Sigmoid colon (tissue), 7 donors: ENCODE data around the gene NAGLU. TPM values are rescaled to one million over a fixed set of nuclear protein-coding genes. Genes with fewer than 3 reads are reported as not detected.
A peak's percentile ranks its signal among the peaks of the same experiment; 100 is the strongest.
"Not testable (repeated sequence)": the region's sequence is repeated elsewhere in the genome, so short reads cannot be mapped to it uniquely, and the experiment has no call there.

Experiments used
- DNase-seq: peaks from one replicate; pipeline ENCODE4 v3.0.0-alpha.2; 2019
- H3K27ac ChIP-seq, 4 donors: fragments of 200-600 bp; sonication (generic); one replicate each; pipeline ENCODE4 v1.5.1; 2016 to 2019; ENCODE audit warnings: mild to moderate bottlenecking in 1 of 4
- H3K27me3 ChIP-seq, 3 donors: fragments of 200-600 bp; sonication (generic); one replicate each; pipeline ENCODE4 v1.5.1; 2019; ENCODE audit warnings: mild to moderate bottlenecking in 1 of 3
- H3K36me3 ChIP-seq, 4 donors: fragments of 200-600 bp; sonication (generic); one replicate each; pipeline ENCODE4 v1.5.1; 2016 to 2019
- H3K4me1 ChIP-seq, 4 donors: fragments of 200-600 bp; sonication (generic); one replicate each; pipeline ENCODE4 v1.5.1; 2017 to 2019
- H3K4me3 ChIP-seq, 4 donors: fragments of 200-600 bp; sonication (generic); one replicate each; pipeline ENCODE4 v1.5.1; 2017 to 2019; ENCODE audit warnings: mild to moderate bottlenecking in 2 of 4, moderate library complexity in 1 of 4
- H3K9me3 ChIP-seq, 4 donors: fragments of 200-600 bp in 3 of 4; sonication (generic) in 3 of 4; one replicate each; pipeline versions ENCODE4 v1.5.1 to v1.6.1; 2013 to 2019
- EP300 ChIP-seq, 4 donors: sonication (generic); formaldehyde crosslinking; IDR thresholded peaks; one replicate each; pipeline ENCODE4 v1.6.1; 2017; ENCODE audit warnings: antibody characterized with exemption in 4 of 4
- POLR2A ChIP-seq, 2 donors: fragments of 450-650 bp; IDR thresholded peaks; one replicate each; pipeline ENCODE4 v1.6.1; 2016; ENCODE audit warnings: antibody characterized with exemption in 2 of 2, mild to moderate bottlenecking in 2 of 2, moderate library complexity in 2 of 2
- POLR2AphosphoS5 ChIP-seq, 4 donors: sonication (generic); formaldehyde crosslinking; IDR thresholded peaks; one replicate each; pipeline ENCODE4 v1.6.1; 2017; ENCODE audit warnings: antibody characterized with exemption in 4 of 4
- WGBS, 2 donors: extraction: QIAGEN DNeasy Blood & Tissue Kit; methylation state at CpG; one replicate each; pipeline ENCODE4 v1.1.7; 2013; 5-methylcytosine and 5-hydroxymethylcytosine counted together
- intact Hi-C: fragments of 100-400 bp; cut with DNase I; formaldehyde crosslinking; loops from one replicate; pipeline ENCODE4 v1.15.1; 2023
- polyA plus RNA-seq, 3 donors: library from polyadenylated mRNA; stranded (reverse); fragments of 200-250 nt; gene quantifications; one replicate each; pipeline ENCODE4 v1.2.3, GENCODE V29; 2013
- total RNA-seq, 4 donors: library from RNA; depleted of rRNA; stranded (reverse); fragments of >200 nt; gene quantifications; one replicate each; pipeline ENCODE4 v1.1.0, GENCODE V29; 2016
- TF ChIP-seq, protein P1 (sequence below), 4 experiments: fragments of 450-650 bp in 3 of 4; fragments of 200-600 bp in 1 of 4; IDR thresholded peaks; one replicate each; pipeline ENCODE4 v1.5.1; 2016 to 2019; ENCODE audit warnings: antibody characterized with exemption in 4 of 4, mild to moderate bottlenecking in 3 of 4, moderate library complexity in 2 of 4
- donor health status: healthy with polysubstance abuse.
- donor health status: Bipolar disorder and iron deficiency.
- donor health status: healthy.

Gene NAGLU
- total and polyA plus RNA-seq, 7 donors, result 9.7 to 52.6 (median 35.2) TPM

- TF ChIP-seq, protein P1, sequence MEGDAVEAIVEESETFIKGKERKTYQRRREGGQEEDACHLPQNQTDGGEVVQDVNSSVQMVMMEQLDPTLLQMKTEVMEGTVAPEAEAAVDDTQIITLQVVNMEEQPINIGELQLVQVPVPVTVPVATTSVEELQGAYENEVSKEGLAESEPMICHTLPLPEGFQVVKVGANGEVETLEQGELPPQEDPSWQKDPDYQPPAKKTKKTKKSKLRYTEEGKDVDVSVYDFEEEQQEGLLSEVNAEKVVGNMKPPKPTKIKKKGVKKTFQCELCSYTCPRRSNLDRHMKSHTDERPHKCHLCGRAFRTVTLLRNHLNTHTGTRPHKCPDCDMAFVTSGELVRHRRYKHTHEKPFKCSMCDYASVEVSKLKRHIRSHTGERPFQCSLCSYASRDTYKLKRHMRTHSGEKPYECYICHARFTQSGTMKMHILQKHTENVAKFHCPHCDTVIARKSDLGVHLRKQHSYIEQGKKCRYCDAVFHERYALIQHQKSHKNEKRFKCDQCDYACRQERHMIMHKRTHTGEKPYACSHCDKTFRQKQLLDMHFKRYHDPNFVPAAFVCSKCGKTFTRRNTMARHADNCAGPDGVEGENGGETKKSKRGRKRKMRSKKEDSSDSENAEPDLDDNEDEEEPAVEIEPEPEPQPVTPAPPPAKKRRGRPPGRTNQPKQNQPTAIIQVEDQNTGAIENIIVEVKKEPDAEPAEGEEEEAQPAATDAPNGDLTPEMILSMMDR (IDR thresholded peaks at IDR 0.05), result no peak
- no peak for TF ChIP-seq POLR2A (IDR thresholded peaks at IDR 0.05)
- no peak for TF ChIP-seq POLR2AphosphoS5 (IDR thresholded peaks at IDR 0.05)
- TF ChIP-seq EP300 (IDR thresholded peaks at IDR 0.05), result no peak
- WGBS, 2 donors, result 88 to 90% methylated on average over 45 of the region's 45 CpGs
- no peak for DNase-seq
- H3K4me1 ChIP-seq, result peaks cover 0 to 37% (median 30%) of the 10 kb centered on the region in 4 donors
- peak overlapping the region in 3 of 4 donors; percentile 75 to 81 (median 77) for H3K4me3 ChIP-seq
- H3K36me3 ChIP-seq, result peaks cover 0 to 5% (median 0%) of the 10 kb centered on the region in 4 donors
- peaks cover 0 to 3% (median 0%) of the 10 kb centered on the region in 3 donors for H3K27me3 ChIP-seq
- H3K27ac ChIP-seq, result peak overlapping the region in 2 of 4 donors; percentile 84 to 87
- no peaks in the 10 kb centered on the region for H3K9me3 ChIP-seq
- intact Hi-C loops, result no loop called here
Measured at GRCh38 chr17:42553161-42553818, 17.2 kb downstream of the NAGLU start.

- Histone ChIP-seq H3K4me3 (peak overlapping the region; percentile 65 to 81 (median 76)), H3K27ac (peak overlapping the region; percentile 84 to 87 (median 84)), H3K4me1 (peaks cover 0 to 31% (median 28%) of the 10 kb centered on the region in 4 donors), H3K27me3 (no peaks in the 10 kb centered on the region), H3K9me3 (no peaks in the 10 kb centered on the region), H3K36me3 (peaks cover 0 to 5% (median 0%) of the 10 kb centered on the region in 4 donors)
- TF ChIP-seq POLR2A (IDR thresholded peaks at IDR 0.05) (no peak), POLR2AphosphoS5 (IDR thresholded peaks at IDR 0.05) (no peak), EP300 (IDR thresholded peaks at IDR 0.05) (no peak)
- TF ChIP-seq, protein P1 (IDR thresholded peaks at IDR 0.05), result no peak
- WGBS, 2 donors, result 41 to 61% methylated on average over 16 of the region's 16 CpGs
- intact Hi-C loops, result no loop called here
- no peak for DNase-seq
Measured at GRCh38 chr17:42553866-42554249, 17.8 kb downstream of the NAGLU start.

DNA sequence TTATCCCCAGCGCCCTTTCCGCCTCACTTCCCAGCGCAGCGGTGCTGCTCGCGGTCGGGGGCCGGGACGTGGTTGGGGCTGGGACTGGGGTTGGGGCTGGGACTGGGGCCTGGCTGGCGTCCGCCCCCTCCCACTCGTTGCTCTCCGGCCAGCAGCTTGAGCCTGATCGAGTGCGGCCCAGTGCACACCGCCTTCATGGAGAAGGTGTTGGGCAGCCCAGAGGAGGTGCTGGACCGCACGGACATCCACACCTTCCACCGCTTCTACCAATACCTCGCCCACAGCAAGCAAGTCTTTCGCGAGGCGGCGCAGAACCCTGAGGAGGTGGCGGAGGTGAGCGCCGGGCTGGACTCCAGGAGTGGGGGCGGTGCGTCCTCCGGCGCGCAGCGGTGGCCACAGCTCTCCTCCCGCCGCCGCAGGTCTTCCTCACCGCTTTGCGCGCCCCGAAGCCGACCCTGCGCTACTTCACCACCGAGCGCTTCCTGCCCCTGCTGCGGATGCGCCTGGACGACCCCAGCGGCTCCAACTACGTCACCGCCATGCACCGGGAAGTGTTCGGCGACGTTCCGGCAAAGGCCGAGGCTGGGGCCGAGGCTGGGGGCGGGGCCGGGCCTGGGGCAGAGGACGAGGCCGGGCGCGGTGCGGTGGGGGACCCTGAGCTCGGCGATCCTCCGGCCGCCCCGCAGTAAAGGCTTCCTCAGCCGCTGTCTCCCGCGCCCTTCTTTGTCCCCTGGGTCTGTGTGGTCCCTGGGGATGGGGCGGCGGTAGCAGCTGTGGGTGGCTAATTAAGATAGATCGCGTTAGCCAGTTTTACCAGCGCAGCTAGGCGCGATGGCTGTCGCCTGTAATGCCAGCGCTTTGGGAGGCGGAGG, 18.4 kb downstream of the NAGLU start:
- no peaks in the 10 kb centered on the region for H3K9me3 ChIP-seq
- peak overlapping the region; percentile 65 to 81 (median 76) for H3K4me3 ChIP-seq
- intact Hi-C loops, result no loop called here
- 1% methylated on average over 82 of the region's 82 CpGs for WGBS, 2 donors
- peak; percentile 95 for DNase-seq
- peak overlapping the region; percentile 84 to 87 (median 84) for H3K27ac ChIP-seq
- no peaks in the 10 kb centered on the region for H3K27me3 ChIP-seq
- H3K36me3 ChIP-seq, result peaks cover 0 to 5% (median 0%) of the 10 kb centered on the region in 4 donors
- peaks cover 0 to 30% (median 28%) of the 10 kb centered on the region in 4 donors for H3K4me1 ChIP-seq
- TF ChIP-seq, protein P1 (IDR thresholded peaks at IDR 0.05), result no peak
- TF ChIP-seq POLR2A (IDR thresholded peaks at IDR 0.05), result peak; percentile 75 to 80
- peak; percentile 74 to 93 (median 90) for TF ChIP-seq POLR2AphosphoS5 (IDR thresholded peaks at IDR 0.05)
- TF ChIP-seq EP300 (IDR thresholded peaks at IDR 0.05), result no peak

DNA sequence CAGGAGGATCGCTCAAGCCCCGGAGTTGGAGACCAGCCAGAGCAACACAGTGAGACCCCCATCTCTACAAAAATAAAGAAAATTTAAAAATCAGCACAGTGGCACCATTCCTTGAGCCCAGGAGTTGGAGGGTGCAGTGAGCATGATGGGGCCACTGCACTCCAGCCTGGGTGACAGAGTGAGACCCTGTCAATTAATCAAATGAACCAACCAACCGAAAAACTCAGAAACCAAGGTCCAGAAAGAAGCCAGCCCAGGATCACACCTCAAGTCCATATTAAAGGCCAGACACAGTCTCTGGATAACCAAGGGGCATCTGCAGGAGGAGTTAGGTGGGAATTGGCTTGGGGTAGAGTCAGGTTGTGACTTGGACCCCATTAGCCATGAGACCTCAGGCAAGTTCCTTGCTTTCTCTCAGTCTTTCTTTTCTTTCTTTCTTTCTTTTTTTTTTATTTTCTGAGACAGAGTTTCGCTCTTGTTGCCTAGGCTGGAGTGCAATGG, 19.1 kb downstream of the NAGLU start:
- intact Hi-C loops, result no loop called here
- Histone ChIP-seq H3K27ac (peak overlapping the region; percentile 84 to 87 (median 84)), H3K9me3 (no peaks in the 10 kb centered on the region), H3K4me3 (peak overlapping the region; percentile 65 to 81 (median 76)), H3K27me3 (no peaks in the 10 kb centered on the region), H3K4me1 (peaks cover 0 to 30% (median 28%) of the 10 kb centered on the region in 4 donors), H3K36me3 (peaks cover 0 to 5% (median 0%) of the 10 kb centered on the region in 4 donors)
- WGBS, 2 donors, result 25% methylated on average over 4 of the region's 4 CpGs
- DNase-seq, result no peak
- TF ChIP-seq POLR2A (IDR thresholded peaks at IDR 0.05), result no peak
- TF ChIP-seq POLR2AphosphoS5 (IDR thresholded peaks at IDR 0.05), result no peak
- TF ChIP-seq EP300 (IDR thresholded peaks at IDR 0.05), result no peak
- TF ChIP-seq, protein P1 (IDR thresholded peaks at IDR 0.05), result no peak

GRCh38 chr17:42555961-42556617, 20.0 kb downstream of the NAGLU start:
- intact Hi-C loops, H3K9me3 ChIP-seq, H3K36me3 ChIP-seq, H3K27me3 ChIP-seq, H3K4me3 ChIP-seq, DNase-seq: not testable (repeated sequence)
- Histone ChIP-seq H3K4me1 (peaks cover 0 to 32% (median 29%) of the 10 kb centered on the region in 4 donors), H3K27ac (peak overlapping the region in 2 of 4 donors; percentile 84 to 87)
- whole genome bisulfite sequencing, 2 donors, result 73 to 74% methylated on average over 5 of the region's 5 CpGs
